DOHH2 (cell line): ENCODE data around the gene TAF4B.

Experiments used
- H3F3A ChIP-seq: fragments of 200-600 bp; sonication (generic), shearing (Covaris generic); 2 replicates; pipeline ENCODE4 v1.6.0; 2016; ENCODE audit warnings: antibody characterized with exemption, mild to moderate bottlenecking; ENCODE audit not compliant: control insufficient read depth, insufficient read depth
- H3K27ac ChIP-seq: fragments of 200-600 bp; sonication (generic); 2 replicates; pipeline ENCODE4 v1.5.1; 2014; ENCODE audit warnings: low read depth, mild to moderate bottlenecking, low read length, moderate library complexity
- H3K27me3 ChIP-seq: fragments of 200-600 bp; sonication (generic); 2 replicates; pipeline ENCODE4 v1.6.1; 2014; ENCODE audit warnings: mild to moderate bottlenecking, low read length, mixed read lengths; ENCODE audit not compliant: control insufficient read depth
- H3K36me3 ChIP-seq: fragments of 200-600 bp; sonication (generic); 2 replicates; pipeline ENCODE4 v1.6.1; 2014; ENCODE audit warnings: mild to moderate bottlenecking, low read length, moderate library complexity, mixed read lengths; ENCODE audit not compliant: control insufficient read depth
- H3K4me1 ChIP-seq: fragments of 200-600 bp; sonication (generic); 2 replicates; pipeline ENCODE4 v1.6.1; 2014; ENCODE audit warnings: mild to moderate bottlenecking, low read length, mixed read lengths; ENCODE audit not compliant: control insufficient read depth
- H3K4me2 ChIP-seq: fragments of 200-600 bp; sonication (generic); 2 replicates; pipeline ENCODE4 v1.6.0; 2014; ENCODE audit warnings: mild to moderate bottlenecking, low read length, moderate library complexity
- H3K4me3 ChIP-seq: fragments of 200-600 bp; sonication (generic); 2 replicates; pipeline ENCODE4 v1.5.1; 2014; ENCODE audit warnings: mild to moderate bottlenecking, low read length, mixed read lengths
- H3K79me2 ChIP-seq: fragments of 200-600 bp; sonication (generic); 2 replicates; pipeline ENCODE4 v1.6.1; 2014; ENCODE audit warnings: mild to moderate bottlenecking, low read length, mixed read lengths; ENCODE audit not compliant: control insufficient read depth
- H3K9me2 ChIP-seq: fragments of 200-600 bp; sonication (generic); replicated peaks from 2 replicates; pipeline ENCODE4 v1.6.1; 2014; ENCODE audit warnings: mild to moderate bottlenecking, low read length, mixed read lengths; ENCODE audit not compliant: control insufficient read depth
- H3K9me3 ChIP-seq: fragments of 200-600 bp; sonication (generic); 2 replicates; pipeline ENCODE4 v1.6.1; 2014; ENCODE audit warnings: antibody characterized with exemption, low read length, mixed read lengths; ENCODE audit not compliant: control insufficient read depth, insufficient read depth
- H4K20me1 ChIP-seq: fragments of 200-600 bp; sonication (generic); 2 replicates; pipeline ENCODE4 v1.6.0; 2014; ENCODE audit warnings: low read depth, mild to moderate bottlenecking, antibody characterized with exemption, low read length, moderate library complexity; ENCODE audit not compliant: control insufficient read depth, insufficient read depth
- CTCF ChIP-seq: fragments of 200-600 bp; sonication (generic); IDR thresholded peaks from one replicate; pipeline ENCODE4 v1.5.1; 2014; ENCODE audit warnings: antibody characterized with exemption, mild to moderate bottlenecking, low read depth, low read length; ENCODE audit not compliant: poor library complexity, severe bottlenecking
- EZH2phosphoT487 ChIP-seq: fragments of 200-600 bp; sonication (generic); IDR thresholded peaks from 2 replicates; pipeline ENCODE4 v1.6.1; 2017; ENCODE audit warnings: borderline replicate concordance, mild to moderate bottlenecking, antibody characterized with exemption, low read length, moderate library complexity, mixed read lengths

TAF4B gene

GRCh38 chr18:26405190-26405801 is 179.1 kb downstream of the TAF4B start:
- H3F3A ChIP-seq: no peaks in the 10 kb centered on the region
- H3K4me3 ChIP-seq: no peak overlapping the region
- no peaks in the 10 kb centered on the region for H3K27me3 ChIP-seq
- no peak overlapping the region for H3K4me2 ChIP-seq
- H3K36me3 ChIP-seq: no peaks in the 10 kb centered on the region
- H3K79me2 ChIP-seq: no peaks in the 10 kb centered on the region
- H3K27ac ChIP-seq: no peak overlapping the region
- peaks cover 7% of the 10 kb centered on the region for H3K4me1 ChIP-seq
- no peaks in the 10 kb centered on the region for H3K9me2 ChIP-seq
- H4K20me1 ChIP-seq: no peaks in the 10 kb centered on the region
- H3K9me3 ChIP-seq: no peaks in the 10 kb centered on the region
- no peak for TF ChIP-seq EZH2phosphoT487
- peak; percentile 48 for TF ChIP-seq CTCF

DNA sequence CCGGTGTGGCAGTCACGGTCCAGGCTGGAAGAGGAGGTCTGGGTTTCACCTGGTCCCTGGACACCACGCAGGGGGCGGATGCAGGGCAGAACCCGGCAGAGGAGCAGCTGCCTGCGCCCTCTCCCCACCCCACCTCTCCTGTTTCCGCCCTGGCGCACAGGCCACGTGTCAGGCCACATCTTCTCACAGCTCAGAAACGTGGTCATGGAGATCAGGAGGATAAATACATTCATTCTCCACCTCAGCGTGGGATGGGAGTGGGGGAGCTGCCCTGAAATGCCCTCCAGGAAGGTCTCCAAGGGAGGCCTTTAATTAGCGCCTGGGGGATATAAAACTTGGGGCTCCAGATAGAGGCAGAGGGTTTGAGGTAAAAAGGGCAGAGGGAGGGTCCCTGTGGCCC is 180.1 kb downstream of the TAF4B start:
- no peaks in the 10 kb centered on the region for H3F3A ChIP-seq
- no peaks in the 10 kb centered on the region for H3K36me3 ChIP-seq
- no peak overlapping the region for H3K4me2 ChIP-seq
- no peak overlapping the region for H3K4me3 ChIP-seq
- H3K4me1 ChIP-seq: peaks cover 7% of the 10 kb centered on the region
- no peaks in the 10 kb centered on the region for H3K9me3 ChIP-seq
- H3K79me2 ChIP-seq: no peaks in the 10 kb centered on the region
- H3K9me2 ChIP-seq: no peaks in the 10 kb centered on the region
- no peak overlapping the region for H3K27ac ChIP-seq
- H3K27me3 ChIP-seq: no peaks in the 10 kb centered on the region
- no peaks in the 10 kb centered on the region for H4K20me1 ChIP-seq
- no peak for TF ChIP-seq EZH2phosphoT487
- TF ChIP-seq CTCF: no peak

- TF ChIP-seq CTCF (no peak), EZH2phosphoT487 (no peak)
- Histone ChIP-seq H3K4me2 (0 out of 2 replicates have a peak overlapping the region, but pooled peaks have one; percentile 5), H4K20me1 (no peaks in the 10 kb centered on the region), H3K79me2 (no peaks in the 10 kb centered on the region), H3K9me2 (no peaks in the 10 kb centered on the region), H3K27ac (no peak overlapping the region), H3K4me3 (no peak overlapping the region), H3K27me3 (no peaks in the 10 kb centered on the region), H3K9me3 (no peaks in the 10 kb centered on the region), H3K36me3 (no peaks in the 10 kb centered on the region), H3F3A (no peaks in the 10 kb centered on the region), H3K4me1 (peaks cover 7% of the 10 kb centered on the region)
Observed at GRCh38 chr18:26406854-26407517, 180.7 kb downstream of the TAF4B start.
